GM12801 (cell line): ENCODE measurements around the gene NCCRP1.

Experiments
- CTCF ChIP-seq: IDR thresholded peaks from one replicate; pipeline ENCODE4 v1.5.1; 2011; ENCODE audit warnings: control low read depth; ENCODE audit not compliant: insufficient read length; ENCODE audit errors: extremely low read depth

NCCRP1 gene

GRCh38 chr19:39167461-39168257 is 29.1 kb upstream of the NCCRP1 start:
- no peak for TF ChIP-seq CTCF

DNA sequence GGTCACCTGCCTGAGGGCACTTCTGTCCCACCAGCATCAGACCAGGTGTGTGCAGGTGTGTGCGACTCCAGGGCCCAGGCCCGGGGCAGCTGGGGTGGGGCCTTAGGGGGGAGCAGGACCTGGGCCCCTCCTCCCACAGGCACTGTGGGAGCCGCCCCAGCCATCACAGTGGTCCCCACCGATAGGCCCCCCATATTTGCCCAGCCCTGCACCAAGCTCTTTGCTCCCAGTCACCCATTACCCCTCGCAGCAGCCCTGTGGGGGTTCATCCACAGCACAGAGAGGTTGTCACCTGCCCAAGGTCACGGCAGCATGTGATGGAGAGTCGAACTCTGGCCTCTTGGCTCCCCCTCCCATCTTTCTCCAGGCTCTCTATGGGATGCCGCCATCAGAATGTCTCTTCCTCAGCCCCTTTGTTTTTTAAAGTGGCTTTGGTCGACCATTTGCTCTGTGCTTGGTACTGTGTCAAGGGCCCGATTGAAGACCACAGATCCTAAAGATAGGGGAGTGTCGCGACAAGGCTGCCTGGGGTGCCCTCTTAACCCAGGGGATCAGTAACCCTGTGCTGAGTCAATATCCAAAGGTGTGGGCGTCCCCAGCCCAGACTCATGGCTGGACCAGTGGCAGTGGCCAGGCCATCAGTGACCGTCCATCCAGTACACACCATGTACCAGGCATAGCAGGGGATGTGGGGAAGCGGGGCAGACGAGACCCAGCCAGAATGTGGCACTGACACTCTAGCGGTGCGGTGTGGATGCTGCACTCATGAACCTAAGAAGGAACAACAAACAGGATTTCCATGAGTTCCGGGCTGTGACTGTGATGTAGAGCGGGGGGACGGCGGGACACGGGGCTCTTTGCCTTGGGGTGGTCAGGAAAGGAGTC is 28.3 kb upstream of the NCCRP1 start:
- no peak for TF ChIP-seq CTCF

DNA sequence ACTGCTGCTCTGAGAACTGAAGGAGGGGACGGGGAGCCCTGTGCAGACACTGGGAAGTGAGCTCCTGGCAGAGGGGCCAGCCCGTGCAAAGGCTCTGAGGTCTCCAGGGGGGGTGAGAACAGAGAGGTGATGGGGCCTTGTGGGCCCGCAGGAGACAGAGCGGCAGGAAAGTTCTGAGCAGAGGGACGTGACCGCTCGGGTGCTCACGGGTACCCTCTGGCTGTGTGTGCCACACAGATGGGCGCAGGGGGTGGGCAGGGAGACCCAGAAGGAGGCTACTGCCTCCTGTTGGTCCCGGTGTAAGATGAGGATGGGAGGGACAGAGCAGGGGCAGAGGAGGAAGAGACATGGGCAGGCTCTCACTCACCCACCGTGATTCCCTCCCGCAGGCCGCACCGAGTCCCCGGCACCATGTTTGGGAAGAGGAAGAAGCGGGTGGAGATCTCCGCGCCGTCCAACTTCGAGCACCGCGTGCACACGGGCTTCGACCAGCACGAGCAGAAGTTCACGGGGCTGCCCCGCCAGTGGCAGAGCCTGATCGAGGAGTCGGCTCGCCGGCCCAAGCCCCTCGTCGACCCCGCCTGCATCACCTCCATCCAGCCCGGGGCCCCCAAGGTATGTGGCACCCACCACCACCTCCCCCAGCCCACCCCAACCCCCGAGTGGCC is 27.5 kb upstream of the NCCRP1 start:
- TF ChIP-seq CTCF, result no peak

GRCh38 chr19:39170386-39171231 is 26.2 kb upstream of the NCCRP1 start:
- TF ChIP-seq CTCF, result no peak

- no peak for TF ChIP-seq CTCF
Observed at GRCh38 chr19:39171479-39172465, 25.0 kb upstream of the NCCRP1 start.

- no peak for TF ChIP-seq CTCF
Observed at GRCh38 chr19:39172700-39173501, 23.9 kb upstream of the NCCRP1 start.
